PFSK-1 (cell line): ENCODE measurements around the gene LRMDA.

ENCODE experiments used
- FOXP2 ChIP-seq: optimal IDR thresholded peaks from 2 replicates; pipeline ENCODE3; 2011; ENCODE audit warnings: borderline replicate concordance, control low read depth, inconsistent platforms; ENCODE audit not compliant: insufficient read depth; ENCODE audit errors: extremely low read length, extremely low read depth
- POLR2AphosphoS5 ChIP-seq: IDR thresholded peaks from 2 replicates; pipeline ENCODE4 v1.6.1; 2012; ENCODE audit warnings: low read depth, mild to moderate bottlenecking, control low read depth, low read length, moderate library complexity
- REST ChIP-seq, 2 experiments: IDR thresholded peaks; 2 replicates each; pipeline versions ENCODE4 v1.6.1 to v1.8.0; 2011 to 2012; ENCODE audit warnings: low read depth in 2 of 2, low read length in 2 of 2, control low read depth in 1 of 2, inconsistent platforms in 1 of 2, mild to moderate bottlenecking in 1 of 2, moderate library complexity in 1 of 2; ENCODE audit not compliant: insufficient read depth in 1 of 2
- SIN3A ChIP-seq: IDR thresholded peaks from 2 replicates; pipeline ENCODE4 v1.6.1; 2012; ENCODE audit warnings: mild to moderate bottlenecking, low read length, moderate library complexity, borderline replicate concordance; ENCODE audit not compliant: insufficient read depth
- TAF1 ChIP-seq: IDR thresholded peaks from 2 replicates; pipeline ENCODE4 v1.6.1; 2012; ENCODE audit warnings: low read length, control low read depth, borderline replicate concordance; ENCODE audit not compliant: insufficient read depth

Gene LRMDA

GRCh38 chr10:76352300-76352699 lies 920.9 kb downstream of the LRMDA start:
- TF ChIP-seq TAF1 (no peak), FOXP2 (no peak), POLR2AphosphoS5 (no peak), SIN3A (no peak), REST (IDR thresholded peaks at IDR 0.05; ENCODE audit: insufficient read depth in 1 of 2, low read depth in 2 of 2, low read length in 2 of 2) (0 out of 4 replicates have a peak, but pooled peaks of 1 of the 2 experiments have one; percentile 8)

GRCh38 chr10:76353237-76353851 lies 921.9 kb downstream of the LRMDA start:
- TF ChIP-seq SIN3A = no peak
- no peak for TF ChIP-seq POLR2AphosphoS5
- no peak for TF ChIP-seq REST (IDR thresholded peaks at IDR 0.05; ENCODE audit: insufficient read depth in 1 of 2, low read depth in 2 of 2, low read length in 2 of 2)
- no peak for TF ChIP-seq TAF1
- no peak for TF ChIP-seq FOXP2

GRCh38 chr10:76354212-76354738 lies 922.9 kb downstream of the LRMDA start:
- no peak for TF ChIP-seq REST (IDR thresholded peaks at IDR 0.05; ENCODE audit: insufficient read depth in 1 of 2, low read depth in 2 of 2, low read length in 2 of 2)
- no peak for TF ChIP-seq FOXP2
- TF ChIP-seq POLR2AphosphoS5 = no peak
- TF ChIP-seq SIN3A = no peak
- TF ChIP-seq TAF1 = no peak

- TF ChIP-seq REST (IDR thresholded peaks at IDR 0.05; ENCODE audit: insufficient read depth in 1 of 2, low read depth in 2 of 2, low read length in 2 of 2) = no peak
These were observed 923.5 kb downstream of the LRMDA start for GRCh38 chr10:76354921-76355320.

GRCh38 chr10:76356557-76356956 lies 925.1 kb downstream of the LRMDA start:
- TF ChIP-seq TAF1 = no peak
